Omental fat pad (tissue), 4 donors: ENCODE measurements around the gene CNKSR3. TPM values are rescaled to one million over a fixed set of nuclear protein-coding genes. Genes with fewer than 3 reads are reported as not detected.

Source experiments
- ATAC-seq: fragments of 150-250 bp; one replicate; pipeline ENCODE4 v1.9.1; 2016; ENCODE audit warnings: mild to moderate bottlenecking, moderate library complexity; ENCODE audit not compliant: low FRiP score
- DNase-seq: peaks from one replicate; pipeline ENCODE4 v3.0.0-alpha.2; 2019; ENCODE audit warnings: low spot score
- total RNA-seq, 4 donors: library from RNA; depleted of rRNA; stranded (reverse); fragments of >200 nt; gene quantifications; one replicate each; pipeline ENCODE4 v1.1.0, GENCODE V29; 2016
- TF ChIP-seq, protein P1 (sequence below), 3 donors: fragments of 450-650 bp; IDR thresholded peaks; one replicate each; pipeline ENCODE4 v1.5.1; 2016 to 2017; ENCODE audit warnings: antibody characterized with exemption in 3 of 3, mild to moderate bottlenecking in 3 of 3, moderate library complexity in 2 of 3

The CNKSR3 gene
- total RNA-seq, 4 donors from 2014 or later, result 3.9 to 13.8 (median 5.5) TPM

DNA sequence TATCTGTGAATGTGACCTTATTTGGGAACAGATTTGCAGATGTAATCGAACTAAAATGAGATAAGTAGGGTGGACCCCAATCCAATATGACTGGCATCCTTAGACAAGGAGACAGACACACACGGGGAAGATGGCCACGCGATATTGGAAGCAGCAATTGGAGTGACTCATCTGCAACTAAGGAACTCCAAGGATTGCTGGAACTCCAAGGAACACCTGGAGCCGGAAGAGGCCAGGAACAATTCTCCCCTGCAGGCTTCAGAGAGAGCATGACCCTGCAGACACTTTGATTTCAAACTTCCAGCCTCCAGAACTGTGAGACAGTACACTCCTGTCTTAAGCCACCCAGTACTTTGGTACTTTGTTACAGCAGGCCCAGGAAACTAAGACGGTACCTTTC is 19.5 kb upstream of the CNKSR3 start:
- DNase-seq (no peak), ATAC-seq (no peak)
- TF ChIP-seq, protein P1, sequence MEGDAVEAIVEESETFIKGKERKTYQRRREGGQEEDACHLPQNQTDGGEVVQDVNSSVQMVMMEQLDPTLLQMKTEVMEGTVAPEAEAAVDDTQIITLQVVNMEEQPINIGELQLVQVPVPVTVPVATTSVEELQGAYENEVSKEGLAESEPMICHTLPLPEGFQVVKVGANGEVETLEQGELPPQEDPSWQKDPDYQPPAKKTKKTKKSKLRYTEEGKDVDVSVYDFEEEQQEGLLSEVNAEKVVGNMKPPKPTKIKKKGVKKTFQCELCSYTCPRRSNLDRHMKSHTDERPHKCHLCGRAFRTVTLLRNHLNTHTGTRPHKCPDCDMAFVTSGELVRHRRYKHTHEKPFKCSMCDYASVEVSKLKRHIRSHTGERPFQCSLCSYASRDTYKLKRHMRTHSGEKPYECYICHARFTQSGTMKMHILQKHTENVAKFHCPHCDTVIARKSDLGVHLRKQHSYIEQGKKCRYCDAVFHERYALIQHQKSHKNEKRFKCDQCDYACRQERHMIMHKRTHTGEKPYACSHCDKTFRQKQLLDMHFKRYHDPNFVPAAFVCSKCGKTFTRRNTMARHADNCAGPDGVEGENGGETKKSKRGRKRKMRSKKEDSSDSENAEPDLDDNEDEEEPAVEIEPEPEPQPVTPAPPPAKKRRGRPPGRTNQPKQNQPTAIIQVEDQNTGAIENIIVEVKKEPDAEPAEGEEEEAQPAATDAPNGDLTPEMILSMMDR (IDR thresholded peaks at IDR 0.05), result no peak

DNA sequence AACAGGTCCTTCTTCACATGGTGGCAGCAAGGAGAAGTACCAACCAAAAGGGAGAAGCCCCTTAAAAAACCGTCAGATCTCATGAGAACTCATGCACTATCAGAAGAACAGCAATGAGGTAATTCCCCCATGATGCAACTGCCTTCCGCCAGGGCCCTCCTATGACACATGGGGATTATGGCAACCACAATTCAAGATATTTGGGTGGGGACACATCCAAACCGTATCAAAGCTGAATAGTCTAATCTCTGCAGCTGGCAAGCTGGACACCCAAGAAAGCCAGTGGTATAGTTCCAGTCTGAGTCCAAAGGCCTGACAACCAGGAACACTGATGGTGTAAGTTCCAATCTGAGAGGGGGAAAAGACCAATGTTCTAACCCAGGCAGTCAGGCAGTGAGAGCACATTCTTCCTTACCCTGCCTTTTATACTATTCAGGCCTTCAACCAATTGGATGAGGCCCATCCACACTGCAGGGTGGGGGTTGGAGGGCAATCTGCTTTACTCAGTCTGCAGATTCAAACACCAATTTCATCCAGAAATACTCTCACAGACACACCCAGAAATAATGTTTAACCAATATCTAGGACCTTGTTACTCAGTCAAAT is 17.9 kb upstream of the CNKSR3 start:
- DNase-seq, result no peak
- no peak for ATAC-seq
- TF ChIP-seq, protein P1 (IDR thresholded peaks at IDR 0.05), result no peak

DNA sequence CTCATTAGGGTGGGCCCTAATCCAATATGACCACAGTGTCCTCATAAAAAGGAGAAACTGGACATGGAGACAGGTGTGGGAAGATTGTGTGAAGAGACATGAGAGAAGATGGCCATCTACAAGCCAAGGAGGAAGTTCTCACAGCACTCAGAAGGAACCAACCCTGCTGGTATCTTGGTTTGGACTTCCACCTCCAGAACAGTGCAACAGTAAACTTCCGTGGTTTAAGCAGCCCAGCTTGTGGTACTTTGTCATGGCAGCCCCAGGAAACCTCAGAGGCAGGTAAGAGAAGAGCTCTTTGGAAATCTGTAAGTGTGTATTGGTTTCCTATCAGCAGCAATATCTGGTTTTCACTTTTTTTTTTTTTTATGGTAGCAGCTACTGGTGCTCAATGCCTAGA is 16.5 kb upstream of the CNKSR3 start:
- DNase-seq (no peak), ATAC-seq (no peak)
- TF ChIP-seq, protein P1 (IDR thresholded peaks at IDR 0.05), result no peak

DNA sequence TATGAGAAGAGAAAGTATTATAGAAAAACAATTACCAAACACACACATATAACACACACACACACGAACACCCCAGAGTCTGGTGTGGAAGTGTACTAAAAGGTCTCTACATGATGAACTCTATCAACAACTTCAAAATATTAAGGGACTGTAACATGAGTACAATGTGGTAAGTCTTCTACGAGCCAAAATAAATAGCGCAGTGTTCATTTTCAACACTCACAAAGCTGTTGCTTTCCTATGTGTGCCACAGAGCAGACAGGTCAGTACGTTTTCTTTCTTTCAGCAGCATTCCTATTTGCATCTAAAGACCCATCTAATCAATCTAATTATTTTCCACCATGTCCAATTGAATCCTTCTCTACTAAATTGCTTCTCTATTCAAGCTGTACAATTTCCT is 12.1 kb upstream of the CNKSR3 start:
- TF ChIP-seq, protein P1 (IDR thresholded peaks at IDR 0.05), result no peak
- ATAC-seq, result no peak
- DNase-seq, result no peak

DNA sequence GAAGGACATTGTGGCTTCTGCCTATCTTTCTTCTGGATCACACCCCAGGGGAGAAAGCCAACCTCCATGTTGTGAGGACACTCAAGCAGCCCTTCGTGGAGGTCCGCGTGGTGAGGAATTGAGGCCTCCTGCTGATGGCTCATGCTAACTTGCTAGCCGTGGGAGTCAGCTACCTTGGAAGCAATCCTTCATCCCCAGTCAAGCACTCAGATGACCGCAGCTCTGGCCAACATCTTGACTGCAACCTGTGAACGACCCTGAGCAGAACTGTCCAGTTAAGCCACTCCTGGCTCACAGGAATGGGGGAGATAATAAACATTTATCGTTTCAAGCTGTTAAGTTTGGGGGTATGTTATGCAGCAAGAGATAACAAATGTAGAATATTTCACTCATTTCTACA is 10.9 kb upstream of the CNKSR3 start:
- no peak for ATAC-seq
- TF ChIP-seq, protein P1 (IDR thresholded peaks at IDR 0.05), result no peak
- DNase-seq, result no peak

DNA sequence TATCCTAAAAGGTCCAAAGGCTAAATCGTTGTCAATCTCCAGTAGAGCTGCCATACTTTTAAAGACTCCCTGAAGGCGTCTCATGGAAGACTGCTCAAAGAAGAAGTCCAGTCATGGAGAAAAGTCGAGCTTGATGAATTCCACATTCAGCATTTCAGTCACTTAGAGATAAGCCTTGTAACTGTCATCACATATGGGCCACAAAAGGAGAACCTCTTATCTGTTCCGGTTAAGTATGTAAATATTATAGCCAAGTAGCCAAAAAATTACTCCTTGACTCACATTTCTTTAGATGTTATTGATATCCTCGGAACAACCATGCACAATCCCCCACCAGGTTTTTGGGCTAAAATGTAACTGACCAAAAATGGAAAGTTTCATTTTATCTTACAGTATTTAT is 9.8 kb upstream of the CNKSR3 start:
- TF ChIP-seq, protein P1 (IDR thresholded peaks at IDR 0.05), result no peak
- no peak for ATAC-seq

DNA sequence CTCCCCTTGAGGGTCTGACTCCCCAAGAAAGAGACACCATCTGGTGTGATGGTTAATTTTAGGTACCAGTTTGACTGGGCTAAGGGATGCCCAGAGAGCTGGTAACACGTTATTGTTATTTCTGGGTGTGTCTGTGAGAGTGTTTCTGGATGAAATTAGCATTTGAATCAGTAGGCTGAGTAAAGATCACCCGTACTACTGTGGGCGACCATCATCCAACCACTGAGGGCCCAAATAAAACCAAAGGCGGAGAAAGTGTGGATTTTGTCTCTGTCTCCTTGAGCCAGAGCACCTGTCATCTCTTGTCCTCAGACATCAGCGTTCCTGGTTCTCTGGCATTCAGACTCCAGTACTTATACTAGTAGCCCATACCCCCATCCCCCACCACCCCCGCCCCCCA is 7.9 kb upstream of the CNKSR3 start:
- no peak for ATAC-seq

More for the DNA sequence above, 9.8 kb upstream of the CNKSR3 start:
- no peak for DNase-seq

More for the DNA sequence above, 7.9 kb upstream of the CNKSR3 start:
- TF ChIP-seq, protein P1 (IDR thresholded peaks at IDR 0.05), result no peak
- no peak for DNase-seq
